Measurements from ENCODE around the gene CTR9.

The CTR9 gene

DNA sequence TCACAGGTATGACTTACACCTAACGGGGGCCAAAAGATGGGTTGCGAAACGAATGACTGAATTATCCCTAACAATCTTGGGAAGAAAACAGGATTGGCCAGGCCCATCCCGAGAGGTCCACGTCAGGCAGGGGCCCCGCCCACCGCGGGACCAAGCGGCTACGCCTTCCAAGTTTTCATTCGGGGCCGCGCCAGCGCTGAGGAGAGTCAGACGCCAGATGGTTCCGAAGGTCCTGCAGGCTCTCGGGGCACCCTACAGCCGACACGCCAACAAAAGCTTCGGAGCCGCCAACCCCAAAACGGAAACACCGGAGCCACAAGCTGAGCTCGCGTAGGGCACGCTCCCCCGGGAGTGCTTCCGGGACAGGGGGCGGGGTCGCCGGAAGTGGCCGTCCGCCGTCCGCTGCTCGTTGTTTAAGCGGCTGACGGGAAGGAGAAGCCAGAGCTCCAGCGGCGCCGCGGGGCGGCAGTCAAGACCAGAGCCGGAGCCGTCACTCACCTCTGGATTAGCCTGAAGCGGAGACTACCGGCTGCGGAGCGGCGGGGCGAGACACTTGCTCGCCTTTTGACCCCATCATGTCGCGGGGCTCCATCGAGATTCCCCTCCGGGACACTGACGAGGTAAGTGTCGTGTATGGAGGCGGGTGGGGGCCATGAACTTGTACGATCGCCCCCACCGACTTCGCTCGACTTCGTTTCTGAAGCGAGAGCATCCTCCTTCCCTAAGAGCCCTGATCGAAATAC is at the start of gene CTR9:
CTR9 (plus strand) TSS at position 409 of the 743 bp plus-strand sequence; CDS start at position 576, 167 bp downstream.
- peak; percentile 81 for DNase-seq

GRCh38 chr11:10701982-10702381 is 49.1 kb upstream of the CTR9 start:
- no peak for DNase-seq

GRCh38 chr11:10708131-10708530 is 42.9 kb upstream of the CTR9 start:
- no peak for DNase-seq

GRCh38 chr11:10709299-10710086 is 41.6 kb upstream of the CTR9 start:
- no peak for DNase-seq

GRCh38 chr11:10715571-10715970 is 35.5 kb upstream of the CTR9 start:
- DNase-seq = no peak

DNA sequence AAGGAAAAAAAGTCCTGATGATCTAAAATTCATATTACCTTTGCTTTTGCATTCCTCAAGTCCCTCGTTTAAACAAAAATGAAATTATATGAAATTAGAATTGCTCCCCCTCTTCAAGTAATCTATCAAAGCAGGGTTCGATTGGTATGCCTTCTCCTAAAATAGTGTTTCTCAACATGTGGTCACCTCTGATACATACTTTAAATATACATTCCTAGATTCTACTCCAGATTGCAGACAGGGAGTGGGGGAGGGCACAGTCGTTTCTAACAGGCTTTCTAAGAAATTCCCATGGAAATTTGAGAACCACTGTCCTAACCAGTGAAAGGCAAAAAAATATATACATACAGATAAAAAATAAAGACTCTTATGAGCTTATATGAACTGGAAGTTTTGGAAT is 34.9 kb upstream of the CTR9 start:
- DNase-seq = no peak

GRCh38 chr11:10716543-10717259 is 34.3 kb upstream of the CTR9 start:
- DNase-seq = no peak

DNA sequence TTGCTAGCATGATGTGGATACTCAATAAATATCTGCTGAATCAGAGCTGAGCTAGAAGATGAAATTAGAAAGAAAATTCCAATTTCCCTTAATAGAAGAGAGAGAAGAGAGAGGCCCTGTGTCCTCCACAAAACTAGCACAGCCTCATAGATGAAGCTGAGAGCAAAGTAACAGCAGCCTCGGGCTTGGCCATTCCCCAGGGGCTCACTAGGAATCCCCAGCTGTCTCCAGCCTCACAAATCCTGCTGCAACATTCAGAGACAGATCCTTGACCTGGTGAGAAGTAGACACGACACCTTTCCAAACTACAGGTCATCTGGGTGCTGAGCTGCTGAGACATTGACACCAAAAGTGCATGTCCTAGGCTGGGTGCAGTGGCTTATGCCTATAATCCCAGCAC is 31.4 kb upstream of the CTR9 start:
- no peak for DNase-seq

GRCh38 chr11:10720881-10721376 is 30.1 kb upstream of the CTR9 start:
- DNase-seq = no peak

- DNase-seq = no peak
These were observed 28.7 kb upstream of the CTR9 start for GRCh38 chr11:10722307-10722706.

GRCh38 chr11:10725114-10725906 is 25.7 kb upstream of the CTR9 start:
- no peak for DNase-seq

GRCh38 chr11:10725907-10726253 is 25.2 kb upstream of the CTR9 start:
- no peak for DNase-seq

- DNase-seq = no peak
These were observed 23.7 kb upstream of the CTR9 start for GRCh38 chr11:10727146-10727851.

GRCh38 chr11:10728154-10728553 is 22.9 kb upstream of the CTR9 start:
- no peak for DNase-seq

GRCh38 chr11:10728789-10729472 is 22.1 kb upstream of the CTR9 start:
- DNase-seq = no peak

DNA sequence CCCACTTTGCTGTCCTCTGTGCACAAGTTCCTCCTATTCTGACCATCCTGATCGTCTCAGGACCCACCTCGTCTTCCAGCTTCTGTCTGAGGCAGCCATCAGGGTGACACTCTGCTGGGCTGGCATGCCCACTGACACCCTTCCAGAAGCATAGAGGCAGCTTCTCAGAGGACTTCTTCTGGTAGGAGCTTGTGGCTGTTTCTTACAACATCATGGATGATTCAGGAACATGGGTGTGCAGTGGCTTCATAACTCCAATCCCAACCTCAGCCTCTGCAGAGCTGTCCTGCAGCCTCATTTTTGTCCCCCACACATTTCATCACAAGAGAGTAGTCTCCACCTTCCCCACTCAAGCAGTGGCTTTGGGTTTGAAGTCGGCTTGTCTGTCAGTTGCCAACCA is 20.9 kb upstream of the CTR9 start:
- DNase-seq = no peak

- no peak for DNase-seq
These were observed 19.9 kb upstream of the CTR9 start for GRCh38 chr11:10731064-10731680.

DNA sequence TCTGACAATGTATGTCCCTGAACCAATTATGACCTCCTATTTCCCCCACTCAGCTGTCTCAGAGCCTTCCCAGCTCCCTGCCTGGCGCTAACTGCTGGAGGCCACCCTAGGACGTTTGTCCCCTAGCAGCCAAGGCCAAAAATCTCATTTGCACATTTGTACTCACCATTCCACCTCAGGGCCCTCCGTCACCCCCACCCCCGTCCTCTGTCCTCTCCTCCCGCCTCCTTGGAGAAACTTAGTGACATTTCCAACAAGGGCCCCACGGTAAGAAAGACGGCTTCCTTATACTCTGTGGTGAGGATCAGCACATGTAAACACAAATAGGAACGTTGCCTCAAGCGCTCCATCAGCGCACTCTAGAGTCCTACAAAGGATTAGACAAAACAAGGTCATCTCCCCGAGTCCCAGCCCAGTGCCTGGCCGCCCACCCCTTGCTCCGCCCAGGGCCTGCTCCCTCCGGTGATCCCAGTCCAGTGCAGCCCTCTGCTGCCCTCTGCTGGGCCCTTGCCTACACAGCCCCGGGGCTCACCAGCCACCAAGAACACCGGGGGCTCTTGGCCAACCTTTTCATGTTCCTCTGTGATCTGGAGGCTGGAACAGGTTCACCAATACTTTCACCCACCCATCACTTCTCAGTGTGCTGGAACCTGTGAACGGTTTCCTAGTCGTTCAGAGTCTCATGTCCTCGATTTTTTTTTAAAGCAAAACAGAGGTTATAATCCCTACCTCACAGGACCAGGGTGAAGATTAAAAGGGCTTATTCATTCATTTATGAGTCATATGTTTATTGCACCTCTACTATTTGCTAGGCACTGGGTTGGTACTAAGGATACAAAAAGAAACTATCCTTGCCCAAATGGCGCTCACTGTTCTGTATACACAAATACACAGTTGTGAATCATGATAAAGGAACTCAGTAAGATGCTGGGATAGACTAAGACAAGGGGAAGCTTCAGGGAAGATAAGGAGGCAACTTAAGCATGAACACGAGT is 15.3 kb upstream of the CTR9 start:
- peak; percentile 78 for DNase-seq

GRCh38 chr11:10742460-10743208 is 8.4 kb upstream of the CTR9 start:
- no peak for DNase-seq
